Inferior parietal cortex (tissue), 1 donor: Measurements from ENCODE around the gene NABP2.
"Not testable (repeated sequence)": the region's sequence is repeated elsewhere in the genome, so short reads cannot be mapped to it uniquely, and the experiment has no call there.

Experiments used
- DNase-seq: peaks from one replicate; pipeline ENCODE4 v3.0.0-alpha.2; 2016; ENCODE audit errors: extremely low spot score

NABP2 gene

DNA sequence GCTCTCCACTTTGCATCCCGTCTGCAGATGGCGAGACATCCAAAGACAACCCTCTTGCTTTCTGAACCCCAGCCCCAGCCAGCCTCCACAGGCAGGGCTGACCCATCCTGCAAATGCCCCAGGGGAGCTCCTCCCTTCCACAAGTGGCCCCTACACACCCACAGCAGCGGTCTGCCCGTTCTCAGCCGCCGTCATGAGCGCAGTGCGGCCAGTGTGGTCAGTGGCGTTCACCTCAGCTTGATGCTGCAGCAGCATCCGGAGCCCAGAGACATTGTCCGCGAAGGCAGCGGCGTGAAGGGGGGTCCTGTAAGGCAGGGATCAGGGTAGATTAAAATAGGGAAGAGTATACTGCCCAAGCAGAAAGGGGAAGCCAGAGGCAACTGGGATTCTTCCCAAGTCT, 20.4 kb downstream of the NABP2 start:
- no peak for DNase-seq

DNA sequence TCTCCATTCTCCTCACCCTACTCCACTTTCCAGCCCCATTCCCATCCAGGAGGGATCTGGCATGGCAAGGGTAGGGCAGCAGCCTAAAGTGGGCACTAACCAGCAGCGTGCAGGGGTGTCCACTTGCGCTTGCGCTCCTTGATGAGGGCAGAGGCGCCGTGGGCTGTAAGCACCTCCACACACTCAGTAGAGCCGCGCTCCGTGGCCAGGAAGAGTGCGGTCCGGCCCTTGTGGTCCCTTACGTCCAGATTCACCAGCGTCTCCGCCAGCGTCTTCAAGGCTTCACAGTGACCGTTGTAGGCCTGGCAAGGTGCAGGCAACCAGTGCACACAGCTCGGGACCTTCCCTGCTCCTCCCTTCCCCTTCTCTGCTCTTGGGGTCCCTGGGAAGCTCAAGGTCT, 23.8 kb downstream of the NABP2 start:
- DNase-seq: no peak

DNA sequence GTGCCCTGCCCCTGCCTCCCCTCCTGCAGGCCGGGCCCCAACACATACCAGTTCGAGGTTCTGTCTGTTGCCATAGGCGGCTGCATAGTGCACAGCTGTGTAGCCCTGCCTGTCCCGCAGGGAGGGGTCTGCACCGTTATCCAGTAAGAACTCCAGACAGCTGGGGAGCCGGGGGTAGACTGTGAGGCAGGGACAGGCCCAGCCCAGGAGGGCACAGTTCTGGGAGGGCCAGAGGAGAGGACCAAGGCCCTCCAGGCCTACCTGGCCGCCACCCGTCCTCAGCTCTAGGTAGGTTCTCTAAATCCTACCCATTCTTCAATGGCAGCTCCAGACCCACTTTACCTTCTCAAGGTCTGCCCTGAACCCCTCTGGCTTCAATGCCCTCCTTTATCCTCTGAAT, 24.6 kb downstream of the NABP2 start:
- no peak for DNase-seq

DNA sequence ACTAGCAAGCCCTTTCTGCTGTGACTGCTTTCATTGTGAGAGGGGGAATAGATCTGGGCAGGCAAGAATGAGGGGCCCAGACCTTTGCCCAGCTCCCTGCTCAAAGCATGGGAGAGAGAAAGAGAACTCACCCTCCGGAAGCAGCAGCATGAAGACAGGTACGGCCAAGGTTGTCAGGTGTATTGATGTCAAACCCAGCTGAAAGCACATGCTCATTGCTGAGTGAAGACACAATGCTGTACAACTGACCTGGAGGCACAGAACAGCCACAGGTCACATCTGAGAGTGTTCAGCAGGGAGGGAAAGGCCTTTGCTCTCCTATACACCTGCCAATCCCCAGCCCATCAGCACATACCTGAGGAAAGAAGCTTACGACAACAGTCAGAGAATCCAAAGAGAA, 28.5 kb downstream of the NABP2 start:
- no peak for DNase-seq

DNA sequence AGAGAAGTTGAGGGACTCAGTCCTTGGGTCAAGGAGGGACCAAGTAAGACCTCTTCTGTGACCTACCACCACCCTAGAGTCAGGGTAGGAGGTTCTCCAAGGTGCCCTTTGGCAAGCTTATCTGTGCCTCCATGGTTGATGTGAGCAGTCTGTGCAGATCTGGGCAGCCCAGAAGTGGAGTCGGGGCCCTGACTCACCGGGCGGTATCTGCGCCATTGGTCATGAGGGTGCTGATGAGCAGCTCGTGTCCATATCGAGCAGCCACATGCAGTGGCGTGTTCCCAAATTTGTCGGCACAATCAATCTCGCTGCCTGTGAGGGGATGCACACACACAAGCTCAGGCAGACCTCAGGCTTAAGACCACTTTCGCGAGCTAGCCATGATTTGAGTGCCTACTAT, 28.9 kb downstream of the NABP2 start:
- no peak for DNase-seq

DNA sequence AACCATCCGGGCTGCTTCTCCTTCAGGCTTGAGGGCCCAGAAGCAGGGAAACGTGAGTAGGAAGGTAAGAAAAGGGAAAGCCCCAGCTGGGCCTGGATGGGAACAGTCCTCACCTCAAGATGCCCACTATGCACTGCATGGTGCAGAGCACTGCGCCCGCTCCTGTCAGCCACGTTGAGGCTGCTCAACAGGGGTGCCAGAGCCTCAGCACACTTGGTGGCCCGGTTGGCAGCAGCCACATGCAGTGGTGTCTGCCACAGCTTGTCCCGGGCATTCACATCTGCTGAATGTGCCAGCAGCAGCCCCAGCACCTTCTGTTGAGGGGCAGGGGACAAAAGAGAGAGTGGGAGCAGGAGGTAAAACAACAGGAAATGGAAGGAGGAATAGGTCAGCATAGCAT, 31.5 kb downstream of the NABP2 start:
- DNase-seq: no peak

DNA sequence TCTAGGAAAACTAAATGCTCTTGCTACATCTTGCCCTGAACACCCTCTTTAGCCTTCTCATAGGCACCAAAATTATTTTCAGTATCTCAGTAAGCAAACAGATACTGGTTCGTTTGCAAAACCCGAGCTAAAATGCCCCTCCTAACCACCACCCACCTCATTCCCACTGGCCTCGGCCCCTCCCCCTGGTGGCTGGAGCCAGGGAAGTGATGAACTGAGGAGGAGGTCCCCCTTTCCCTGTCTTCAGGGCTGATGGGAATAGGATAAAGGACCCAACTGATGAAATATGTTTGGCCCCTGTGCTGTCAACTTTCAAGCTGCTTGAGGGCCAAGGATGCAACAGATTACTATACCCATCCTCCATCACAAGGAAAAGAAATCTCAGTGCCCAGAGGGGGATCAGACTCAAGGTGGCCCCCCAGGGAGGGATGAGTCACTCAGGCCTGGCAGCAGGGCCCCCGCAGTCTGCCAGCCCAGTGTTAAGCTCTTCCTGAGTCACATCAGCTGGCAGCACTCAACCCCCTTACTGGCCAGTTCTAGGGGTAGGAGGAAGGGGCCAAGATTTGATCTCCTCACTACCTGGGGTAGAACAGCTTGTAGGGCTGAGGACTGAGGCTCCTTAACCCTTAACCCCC, 32.3 kb downstream of the NABP2 start:
- no peak for DNase-seq

DNA sequence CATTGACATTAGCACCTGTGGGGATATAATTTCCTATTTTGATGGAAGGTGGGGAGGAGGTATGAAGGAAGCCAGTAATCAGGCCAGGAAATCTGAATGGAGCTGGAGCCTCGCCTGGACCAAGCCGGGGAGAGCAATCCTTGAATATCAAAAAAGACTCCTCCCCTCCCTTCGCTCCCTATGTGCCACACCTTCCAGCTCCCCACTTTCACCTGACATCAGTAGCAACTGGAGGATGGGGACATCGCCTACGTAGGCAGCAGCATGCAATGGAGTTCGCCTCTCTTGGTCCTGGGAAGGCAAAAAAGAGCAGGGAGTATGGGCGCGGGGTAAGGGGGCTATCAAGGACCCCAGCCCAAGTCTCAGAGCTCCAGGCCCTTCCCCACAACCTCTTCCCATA, 32.9 kb downstream of the NABP2 start:
- no peak for DNase-seq

DNA sequence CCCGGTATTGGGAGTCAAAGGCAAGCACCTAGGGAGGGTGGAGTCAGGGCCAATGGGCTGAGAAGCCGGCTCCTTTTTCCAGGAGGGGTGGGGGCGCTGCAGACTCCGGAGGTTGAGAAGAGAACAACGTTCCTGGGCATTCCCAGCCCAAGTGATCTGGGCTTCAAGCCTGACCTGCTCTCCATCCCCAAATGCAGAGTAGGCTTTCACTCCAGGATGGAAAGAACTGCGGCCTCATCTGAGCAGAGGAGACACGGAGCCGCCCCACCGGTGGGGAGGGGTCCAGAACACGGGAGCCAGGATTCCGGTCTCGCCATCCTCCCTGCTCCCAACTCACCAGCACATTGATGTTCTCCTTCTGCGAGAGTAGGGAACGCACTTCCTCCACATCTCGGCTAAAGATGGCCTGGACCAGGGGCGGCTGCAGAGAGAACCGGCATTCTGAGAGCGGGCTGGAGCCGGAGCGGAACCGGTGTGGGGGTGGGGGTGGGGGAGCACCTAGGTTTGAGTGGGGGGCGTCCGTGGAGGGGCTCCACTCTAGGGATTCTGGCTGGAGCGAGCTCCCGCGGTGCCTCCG, 33.4 kb downstream of the NABP2 start:
- peak; percentile 6 for DNase-seq

DNA sequence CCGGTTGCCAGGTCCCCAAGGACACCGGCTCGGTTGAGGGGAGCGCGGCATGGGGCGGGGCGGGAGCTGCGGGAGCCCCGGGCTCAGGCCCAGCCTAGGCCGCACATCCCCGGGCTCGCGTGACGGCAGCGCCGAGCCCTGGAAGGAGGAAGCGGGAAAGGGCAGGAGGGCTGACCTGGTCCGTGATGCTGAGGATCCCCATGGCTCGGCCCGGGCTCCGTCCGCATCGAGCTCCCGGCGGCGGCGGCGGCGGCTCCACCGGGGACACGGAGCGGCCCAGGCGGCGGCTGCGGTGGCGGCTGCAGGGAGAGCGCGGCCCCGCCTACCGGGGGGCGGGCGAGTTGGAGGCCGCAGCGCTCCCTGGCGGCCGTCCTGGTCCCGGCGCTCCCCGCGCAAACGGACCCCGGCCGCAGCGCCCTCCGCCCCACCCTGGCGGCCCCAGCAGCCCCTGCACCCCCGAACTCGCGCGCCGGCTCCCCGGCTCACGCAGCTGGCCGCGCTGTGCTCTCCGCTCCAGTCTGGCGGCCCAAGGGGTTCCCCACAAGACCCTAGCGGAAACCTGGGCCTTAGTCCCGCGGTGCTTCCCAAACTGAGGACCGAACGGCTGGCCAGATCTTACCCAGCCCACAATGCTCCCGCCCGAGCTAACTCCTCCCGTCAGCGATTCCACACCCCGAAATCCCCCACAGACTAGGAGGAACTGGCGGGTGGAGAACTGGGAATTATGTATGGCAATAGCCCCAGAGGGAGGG, 34.1 kb downstream of the NABP2 start, which contains the start of gene ANKRD52:
Gene ANKRD52, minus strand, starts transcription at position 317 of the 752 bp plus-strand sequence. Its CDS starts 115 bp downstream, at position 202.
- peak; percentile 70 for DNase-seq

DNA sequence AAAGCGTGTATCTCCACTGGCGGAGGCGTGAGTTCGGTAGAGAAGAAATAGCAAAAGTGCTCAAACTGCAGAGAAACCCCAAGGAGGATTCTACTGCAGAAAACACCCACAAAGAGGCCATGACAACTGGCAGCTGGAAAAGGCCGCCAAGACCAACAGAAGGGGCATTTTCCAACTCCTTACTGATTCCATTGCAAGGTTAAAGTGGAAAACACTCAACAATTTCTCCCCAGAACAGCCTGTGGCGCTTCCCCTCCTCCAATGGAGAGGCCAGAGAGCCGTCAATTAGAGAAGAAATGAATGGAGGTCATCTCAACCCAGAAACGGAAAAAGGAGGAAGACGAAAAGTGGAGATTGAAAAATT, 34.7 kb downstream of the NABP2 start:
- DNase-seq: no peak

DNA sequence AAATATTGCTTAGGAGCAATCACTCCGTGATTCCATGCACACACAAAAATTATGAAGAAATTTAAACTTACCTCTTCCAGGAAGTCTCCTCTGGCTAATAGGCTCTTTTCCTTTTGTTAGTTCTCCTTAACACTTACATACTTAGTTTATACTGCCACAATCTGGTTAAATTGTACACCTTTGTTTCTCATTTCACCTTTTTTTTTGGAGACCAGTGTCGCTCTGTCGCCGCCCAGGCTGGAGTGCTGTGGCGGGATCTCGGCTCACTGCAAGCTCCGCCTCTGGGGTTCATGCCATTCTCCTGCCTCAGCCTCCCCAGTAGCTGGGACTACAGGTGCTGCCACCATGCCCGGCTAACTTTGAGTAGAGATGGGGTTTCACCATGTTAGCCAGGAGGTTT, 36.2 kb downstream of the NABP2 start:
- DNase-seq: no peak

DNA sequence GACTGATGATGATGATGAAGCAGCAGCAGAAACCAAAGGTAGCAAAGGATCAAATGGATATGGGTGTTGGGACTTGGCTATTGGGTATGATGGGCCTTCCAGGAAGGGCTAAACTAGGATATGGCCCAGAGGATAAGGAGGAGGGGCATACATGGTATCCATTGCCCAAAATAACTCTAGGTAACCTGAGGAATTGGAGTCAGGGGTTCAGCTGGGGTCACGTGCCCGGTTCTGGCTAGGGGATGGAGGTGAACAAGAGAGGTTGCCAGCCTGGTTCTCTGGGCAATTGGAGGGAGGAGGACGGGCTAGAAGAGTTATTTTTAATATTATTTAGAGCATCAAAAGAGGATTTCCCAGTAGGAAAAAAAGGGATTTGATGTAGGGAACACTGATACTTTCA, 36.8 kb downstream of the NABP2 start:
- no peak for DNase-seq

DNA sequence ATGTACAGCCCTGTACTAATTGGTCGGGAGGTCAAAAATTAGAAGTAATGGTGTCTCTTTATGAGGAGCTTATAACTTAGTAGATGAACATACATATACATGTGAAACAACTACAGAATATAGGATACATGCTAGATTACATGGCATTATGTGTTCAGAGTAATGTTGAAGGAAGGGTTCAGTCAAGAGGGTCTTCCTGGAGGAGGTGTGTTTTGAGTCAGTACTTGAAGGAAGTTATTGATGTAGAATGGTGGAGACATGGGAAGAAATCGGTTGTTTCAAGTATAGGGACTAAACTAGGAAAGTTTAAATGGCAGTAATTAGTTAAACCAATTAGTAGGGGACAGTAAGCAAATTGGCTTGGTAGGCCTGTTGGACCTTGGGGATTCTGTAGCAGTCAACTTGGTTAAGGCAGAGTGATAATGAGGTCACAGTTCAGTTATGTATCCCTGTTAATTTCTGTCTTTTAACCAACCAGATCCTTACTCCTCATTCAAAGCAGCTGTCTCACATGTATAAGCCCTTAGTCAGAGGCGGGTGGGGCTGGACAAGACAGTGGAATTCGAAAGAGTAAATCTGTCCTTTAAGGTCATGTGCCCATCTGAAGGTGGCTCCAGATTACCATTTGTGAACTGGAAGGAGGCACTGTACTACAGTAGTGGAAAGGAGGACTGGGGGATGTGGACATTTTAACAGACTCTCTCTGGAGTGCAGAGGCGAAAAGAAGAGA, 37.5 kb downstream of the NABP2 start:
- DNase-seq: no peak

DNA sequence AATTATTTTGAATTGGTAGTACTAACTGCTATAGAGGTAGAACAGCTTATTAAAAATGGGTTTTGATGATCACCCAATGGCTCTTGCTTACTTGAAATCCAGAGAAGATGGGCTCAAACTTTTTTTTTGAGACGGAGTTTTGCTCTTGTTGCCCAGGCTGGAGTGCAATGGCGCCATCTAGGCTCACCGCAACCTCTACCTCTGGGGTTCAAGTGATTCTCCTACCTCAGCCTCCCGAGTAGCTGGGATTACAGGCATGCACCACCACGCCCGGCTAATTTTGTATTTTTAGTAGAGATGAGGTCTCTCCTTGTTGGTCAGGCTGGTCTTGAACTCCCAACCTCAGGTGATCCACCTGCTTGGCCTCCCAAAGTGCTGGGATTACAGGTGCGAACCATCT, 38.8 kb downstream of the NABP2 start:
- DNase-seq: not testable (repeated sequence)

DNA sequence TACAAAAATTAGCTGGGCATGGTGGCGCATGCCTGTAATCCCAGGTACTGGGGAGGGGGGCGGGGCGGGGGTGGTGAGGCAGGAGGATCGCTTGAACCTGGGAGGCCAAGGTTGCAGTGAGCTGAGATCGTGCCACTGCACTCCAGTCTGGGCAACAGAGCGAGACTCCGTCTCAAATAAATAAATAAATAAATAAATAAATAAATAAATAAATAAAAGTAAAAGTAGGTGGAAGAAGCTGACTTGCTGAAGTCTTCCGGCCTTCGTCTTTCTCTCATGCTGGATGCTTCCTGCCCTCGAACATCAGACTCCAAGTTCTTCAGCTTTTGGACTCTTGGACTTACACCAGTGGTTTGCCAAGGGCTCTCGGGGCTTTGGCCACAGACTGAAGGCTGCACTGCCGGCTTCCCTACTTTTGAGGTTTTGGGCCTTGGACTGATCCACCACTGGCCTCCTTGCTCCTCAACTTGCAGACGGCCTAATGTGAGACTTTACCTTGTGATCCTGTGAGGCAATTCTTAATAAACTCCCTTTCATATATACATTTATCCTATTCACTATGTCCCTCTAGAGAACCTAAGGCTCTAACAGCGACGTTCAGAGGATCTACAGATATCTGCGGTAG, 42.0 kb downstream of the NABP2 start:
- not testable (repeated sequence) for DNase-seq

DNA sequence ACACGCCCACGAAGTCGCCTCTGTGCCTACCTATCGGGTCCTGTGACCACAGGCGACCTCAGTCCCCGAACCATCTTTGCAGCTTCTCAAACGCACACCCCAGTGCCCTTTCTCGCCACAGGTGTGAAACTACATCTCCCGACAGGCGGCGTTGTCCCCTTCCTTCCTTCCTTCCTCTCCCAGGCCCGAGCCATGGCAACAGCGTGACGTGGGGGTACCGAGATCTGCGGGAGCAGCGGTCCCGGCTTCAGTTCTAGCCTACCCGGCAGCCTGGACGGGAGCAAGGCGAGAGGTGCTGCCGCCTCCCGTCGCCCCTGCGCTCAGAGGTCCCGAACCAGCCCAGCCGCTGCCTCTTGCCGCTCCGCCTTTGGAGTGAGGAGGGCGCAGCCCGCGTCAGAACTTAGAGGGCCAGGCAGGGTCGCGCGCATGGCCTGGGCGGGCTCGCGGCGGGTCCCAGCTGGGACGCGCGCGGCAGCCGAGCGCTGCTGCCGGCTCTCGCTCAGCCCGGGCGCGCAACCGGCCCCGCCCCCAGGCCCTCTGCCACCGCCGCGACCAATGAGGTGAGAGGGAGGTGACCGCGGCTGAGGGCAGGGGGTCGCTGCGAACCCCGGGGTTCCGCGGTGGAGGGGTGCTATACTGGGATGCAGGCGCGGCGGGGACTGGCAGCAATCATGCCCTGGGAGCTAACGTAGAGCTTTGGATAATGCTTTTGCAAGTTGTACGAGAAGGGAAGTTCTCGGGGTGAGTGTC, 42.7 kb downstream of the NABP2 start, which contains the start of gene COQ10A:
Gene COQ10A, plus strand, starts transcription at position 250 of the 750 bp plus-strand sequence. Its CDS starts 177 bp downstream, at position 427.
- peak; percentile 85 for DNase-seq

DNA sequence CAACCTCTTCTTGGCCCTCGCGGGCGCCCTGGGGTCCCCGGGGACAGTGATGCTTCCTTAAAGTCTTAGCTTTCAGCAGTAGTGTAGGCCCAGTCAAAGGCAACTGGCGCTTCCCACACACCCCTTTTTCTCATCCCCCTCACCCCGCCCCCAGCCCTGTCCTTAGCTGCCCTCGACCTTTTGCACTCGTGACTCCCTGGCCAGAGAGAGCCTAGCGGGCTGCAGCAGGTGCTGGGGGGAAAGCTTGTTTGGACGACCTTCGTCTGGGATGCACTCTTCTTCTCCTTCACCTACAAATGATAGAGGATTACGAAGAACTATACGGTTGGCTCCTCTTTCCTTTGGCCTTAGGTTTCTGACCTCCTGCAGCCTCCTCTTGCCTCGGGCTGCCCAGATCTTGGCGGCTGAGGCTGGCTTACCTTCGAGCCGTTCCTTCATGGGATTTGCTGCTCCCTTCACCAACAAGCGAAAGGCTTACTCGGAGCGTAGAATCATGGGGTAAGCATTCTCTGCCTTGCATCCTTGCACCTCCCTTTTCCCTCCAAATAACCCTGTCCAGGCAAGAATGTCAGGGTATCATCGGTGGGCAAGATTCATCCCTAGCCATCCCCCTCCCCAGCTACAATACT, 43.4 kb downstream of the NABP2 start:
- DNase-seq: no peak

DNA sequence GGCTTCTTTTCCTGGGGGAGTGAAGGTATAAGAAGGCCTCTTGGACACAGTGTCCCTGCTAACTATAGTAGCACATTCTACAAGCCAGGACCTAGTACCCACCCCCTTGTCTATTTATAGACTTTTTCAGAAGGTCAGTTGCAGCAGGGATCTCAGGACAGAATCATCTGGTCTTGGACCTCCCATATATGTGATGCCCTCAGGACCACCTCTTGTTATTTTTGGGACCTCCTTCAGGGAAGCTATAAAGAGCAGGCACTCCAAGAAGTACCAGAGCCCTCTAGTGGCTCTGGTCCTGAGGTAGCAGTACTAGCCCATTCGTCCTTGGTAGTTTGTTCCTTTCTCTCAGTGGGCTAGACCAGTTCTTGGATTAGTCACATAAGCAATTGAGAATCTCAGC, 46.9 kb downstream of the NABP2 start:
- peak; percentile 32 for DNase-seq

DNA sequence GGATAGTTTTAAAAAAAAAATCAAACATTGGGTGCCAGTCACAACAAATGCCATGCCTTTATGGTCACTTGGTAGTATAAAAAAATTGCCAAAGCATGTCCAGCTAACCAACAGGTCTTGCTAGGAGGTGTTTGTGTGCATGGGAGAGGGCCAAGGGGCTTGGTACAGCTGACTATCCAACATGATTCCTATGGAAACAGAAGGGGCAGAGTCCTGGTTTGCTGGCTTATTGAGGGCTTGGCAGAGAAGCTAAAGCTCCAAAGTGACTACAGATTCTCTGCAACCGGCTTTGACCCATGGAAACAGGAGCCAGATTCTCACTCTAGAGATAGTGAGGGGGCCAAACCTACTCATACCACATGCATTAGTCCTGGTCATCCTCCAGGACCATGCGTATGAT, 48.3 kb downstream of the NABP2 start:
- not testable (repeated sequence) for DNase-seq

DNA sequence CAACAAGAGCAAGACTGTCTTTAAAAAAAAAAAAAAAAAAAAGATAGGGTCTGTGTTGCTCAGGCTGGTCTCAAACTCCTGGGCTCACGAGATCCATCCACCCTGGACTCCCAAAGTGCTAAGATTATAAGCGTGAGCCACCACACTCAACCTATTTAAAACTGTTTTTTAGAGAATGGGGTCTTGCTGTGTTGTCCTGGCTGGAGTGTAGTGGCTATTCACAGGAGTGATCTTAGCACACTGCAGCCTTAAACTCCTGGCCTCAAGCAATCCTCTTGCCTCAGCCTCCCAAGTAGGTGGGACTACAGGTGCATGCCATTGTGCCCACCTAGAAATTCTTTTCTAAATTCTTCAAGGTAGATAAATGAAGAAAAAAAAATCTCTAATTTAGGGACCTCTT, 50.2 kb downstream of the NABP2 start:
- no peak for DNase-seq
